GM12872 (cell line): ENCODE data around the gene UROC1.

Source experiments
- CTCF ChIP-seq: IDR thresholded peaks from 3 replicates; pipeline ENCODE4 v1.5.1; 2011; ENCODE audit warnings: low read depth, mild to moderate bottlenecking, low read length, moderate library complexity; ENCODE audit not compliant: insufficient read depth

Gene UROC1

GRCh38 chr3:126549861-126550487 is 32.4 kb upstream of the UROC1 start:
- no peak for TF ChIP-seq CTCF

DNA sequence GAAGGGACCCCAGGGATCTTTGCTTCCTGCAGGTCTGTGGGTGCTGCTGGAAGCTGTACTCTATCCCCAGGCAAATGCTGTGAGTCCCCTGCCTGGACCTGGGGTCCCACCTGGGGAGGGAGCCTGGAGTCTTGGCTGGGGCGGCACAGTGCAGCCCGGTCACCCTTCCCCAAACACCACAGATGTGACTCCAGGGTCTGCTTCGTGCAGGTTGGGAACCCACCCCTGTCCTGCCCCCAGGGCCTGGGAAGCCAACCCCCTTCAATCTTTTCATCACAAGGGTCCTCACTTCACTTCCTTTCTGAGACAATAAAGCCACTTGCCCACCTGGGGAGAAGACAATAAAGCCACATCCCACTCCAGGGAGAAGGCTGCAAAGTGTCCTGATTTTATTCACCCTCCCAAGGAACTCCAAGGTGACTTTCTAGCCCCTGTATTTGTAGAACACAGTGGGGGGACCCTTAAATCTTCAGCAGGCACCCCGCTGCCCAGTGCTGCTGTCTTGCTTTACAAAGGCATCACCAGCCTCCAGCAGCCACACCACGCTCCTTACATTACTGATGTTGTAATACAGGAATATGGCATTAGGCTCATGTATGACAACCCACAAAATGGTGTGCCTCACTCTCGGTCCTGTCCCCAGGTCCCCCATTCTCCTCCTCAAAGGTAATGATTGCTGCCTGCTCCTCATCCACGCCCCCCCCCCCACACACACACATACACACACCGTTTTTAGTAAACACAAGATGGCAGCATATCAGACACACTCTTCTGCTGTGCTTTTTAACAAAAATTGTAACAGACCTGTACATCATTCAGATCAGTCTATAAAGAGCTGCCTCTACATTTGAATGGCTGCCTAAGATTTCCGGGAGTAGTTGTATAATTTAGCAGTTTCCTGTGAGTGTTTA is 31.2 kb upstream of the UROC1 start:
- TF ChIP-seq CTCF, result no peak

- no peak for TF ChIP-seq CTCF
These were observed 30.1 kb upstream of the UROC1 start for GRCh38 chr3:126547721-126548120.

DNA sequence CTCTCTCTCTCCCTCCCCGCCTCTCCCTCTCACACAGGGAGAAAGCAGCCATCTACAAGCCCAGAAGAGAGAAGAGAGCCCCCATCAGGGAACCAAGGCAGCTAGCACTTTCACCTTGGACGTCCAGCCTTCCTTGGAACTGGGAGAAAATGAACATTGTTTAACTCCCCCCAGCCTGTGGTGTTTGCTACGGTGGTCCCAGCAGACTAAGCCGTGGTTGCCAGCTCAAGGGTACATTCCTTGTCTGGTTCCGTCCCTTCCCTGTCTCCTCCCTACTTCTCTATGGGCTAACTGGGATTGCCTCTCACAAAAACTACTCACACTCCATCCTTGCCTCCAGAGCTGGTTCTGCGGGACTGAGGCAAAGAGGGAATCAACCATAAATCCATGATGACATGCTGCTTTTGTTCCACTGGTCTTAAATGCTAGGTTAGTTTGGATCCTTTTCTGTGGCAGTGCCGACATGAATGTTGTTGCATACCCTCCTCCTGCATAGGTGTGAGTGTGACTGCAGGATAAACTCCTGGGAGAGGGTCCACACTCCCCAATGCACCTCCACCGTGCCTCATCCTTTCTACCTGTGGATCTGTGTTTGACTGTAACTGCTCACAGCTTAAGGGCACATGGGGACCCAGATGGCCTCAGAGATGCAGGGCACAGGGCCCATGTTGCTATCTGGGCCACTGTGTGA is 29.1 kb upstream of the UROC1 start:
- no peak for TF ChIP-seq CTCF

DNA sequence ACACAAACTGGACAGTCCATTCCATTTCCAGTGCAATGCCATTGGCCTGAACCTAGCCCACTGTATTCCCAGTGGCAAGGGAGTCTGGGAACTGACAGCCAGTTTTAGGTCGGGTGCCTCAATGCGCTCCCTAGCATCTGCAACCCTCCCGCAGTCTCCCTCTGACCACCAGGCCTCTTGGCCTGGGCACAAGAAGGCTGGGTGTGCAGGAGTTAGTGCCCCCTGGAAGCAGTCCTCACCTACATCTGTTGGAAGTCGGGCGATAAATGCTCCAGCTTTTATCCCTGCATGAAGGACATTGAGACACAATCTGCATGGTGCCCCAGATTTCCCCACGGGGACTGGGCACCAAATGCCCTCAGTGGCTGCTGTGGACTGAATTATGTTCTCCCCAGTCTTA is 28.4 kb upstream of the UROC1 start:
- no peak for TF ChIP-seq CTCF

DNA sequence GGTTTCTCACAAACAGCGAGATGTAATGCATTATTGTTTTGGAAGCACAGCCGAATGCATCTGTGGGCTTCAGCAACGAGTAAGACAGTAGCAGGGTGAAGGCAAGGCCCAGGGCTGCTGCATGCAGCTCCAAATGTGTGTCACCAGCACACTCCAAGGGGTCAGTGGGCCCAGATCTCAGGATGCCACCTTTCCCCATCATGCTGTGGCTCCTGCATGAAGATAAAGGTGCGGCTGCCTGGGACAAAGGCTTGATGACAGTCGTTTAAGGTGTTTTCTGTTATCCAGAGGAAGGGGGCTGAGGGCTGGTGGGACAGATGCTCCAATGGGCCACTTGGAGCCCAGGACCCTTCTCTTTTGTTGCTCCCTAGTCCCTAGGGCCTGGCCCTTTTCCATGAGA is 28.0 kb upstream of the UROC1 start:
- TF ChIP-seq CTCF, result no peak

- TF ChIP-seq CTCF, result no peak
These were observed 27.2 kb upstream of the UROC1 start for GRCh38 chr3:126544596-126545281.
